GM21390 (cell line): ENCODE measurements around the gene HRCT1.
"Not testable (repeated sequence)": the region's sequence is repeated elsewhere in the genome, so short reads cannot be mapped to it uniquely, and the experiment has no call there.

Experiments
- ATAC-seq: cut with Tn5 transposase; IDR thresholded peaks from one replicate; pipeline ENCODE4 v1.9.1; 2021; ENCODE audit not compliant: unreplicated experiment

The HRCT1 gene

GRCh38 chr9:35917261-35917660 lies 11.3 kb downstream of the HRCT1 start:
- no peak for ATAC-seq

GRCh38 chr9:35918780-35919179 lies 12.8 kb downstream of the HRCT1 start:
- no peak for ATAC-seq

DNA sequence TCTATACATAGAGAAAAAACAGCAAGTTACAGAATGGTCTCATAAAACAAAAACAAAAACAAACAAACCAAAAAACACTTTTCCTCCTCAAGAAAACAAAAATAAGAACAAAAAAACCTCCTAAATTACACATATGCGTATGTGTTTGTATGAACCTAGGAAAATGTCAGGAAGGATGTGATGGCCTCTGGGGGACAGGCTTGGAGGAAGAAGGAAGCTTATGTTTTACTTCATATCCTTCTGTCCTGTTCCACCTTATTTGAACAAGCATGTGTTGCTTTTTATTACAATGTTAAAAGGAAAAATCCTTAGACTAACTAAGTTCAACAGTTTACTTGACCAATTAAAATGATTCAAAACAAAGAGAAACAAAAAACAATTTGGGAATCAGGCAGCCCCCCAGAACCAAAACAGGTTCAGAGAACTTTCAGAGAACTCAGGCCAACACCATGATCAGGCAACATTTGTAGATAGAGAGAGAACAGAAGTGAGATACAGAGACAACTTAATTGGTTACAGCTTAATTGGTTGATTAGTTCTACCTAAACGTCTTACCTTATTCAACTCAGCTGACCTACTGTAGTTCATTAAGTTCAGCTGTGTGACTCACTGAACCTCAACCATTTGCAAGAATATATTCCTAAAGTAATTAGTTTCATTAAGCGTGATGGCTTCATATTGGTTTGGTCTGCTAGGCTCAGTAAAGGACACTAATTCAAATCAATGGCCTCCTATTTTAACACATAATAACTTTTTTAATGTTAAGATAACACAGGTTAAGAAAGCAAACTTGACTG lies 13.4 kb downstream of the HRCT1 start:
- no peak for ATAC-seq

- no peak for ATAC-seq
Observed at GRCh38 chr9:35920051-35920620, 14.1 kb downstream of the HRCT1 start.

GRCh38 chr9:35923598-35923926 lies 17.6 kb downstream of the HRCT1 start:
- ATAC-seq: no peak

DNA sequence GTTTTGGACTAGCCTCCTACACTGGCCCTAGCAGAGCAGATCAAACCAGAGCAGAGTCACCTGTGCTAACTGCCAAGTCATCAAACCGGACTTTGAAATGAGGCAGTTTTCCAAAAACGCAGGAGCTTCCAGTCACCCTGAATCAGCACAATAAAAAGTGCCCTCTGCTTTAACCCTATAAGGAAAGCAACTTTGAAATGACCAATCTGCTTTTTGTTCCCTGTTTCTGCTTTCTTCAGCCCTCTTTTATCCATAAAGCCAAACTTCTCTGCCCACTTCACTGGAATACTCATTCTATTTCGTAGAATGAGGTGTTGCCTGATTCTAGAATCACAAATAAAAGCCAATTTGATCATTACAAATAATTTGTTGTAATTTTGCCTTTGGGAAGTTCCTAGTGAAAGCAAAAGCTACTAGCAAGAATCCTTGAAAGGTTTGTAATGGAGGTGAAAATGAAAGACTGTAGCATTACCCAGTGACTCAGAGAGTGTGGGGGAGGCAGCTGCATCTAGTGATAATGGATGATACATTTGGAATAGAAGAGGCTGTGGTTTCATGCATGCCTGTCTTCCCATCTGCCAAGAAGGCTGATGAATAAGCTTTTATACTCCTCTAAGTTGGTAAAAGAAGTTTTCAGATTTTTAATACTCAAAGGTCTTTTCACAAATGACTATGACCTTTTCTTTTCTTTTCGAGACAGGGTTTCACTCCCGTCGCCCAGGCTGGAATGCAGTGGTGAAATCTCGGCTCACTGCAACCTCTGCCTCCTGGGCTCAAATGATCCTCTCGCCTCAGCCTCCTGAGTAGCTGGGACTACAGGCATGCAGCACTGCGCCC lies 18.1 kb downstream of the HRCT1 start:
- ATAC-seq: no peak

GRCh38 chr9:35928591-35929452 lies 22.8 kb downstream of the HRCT1 start:
- no peak for ATAC-seq

GRCh38 chr9:35929453-35929718 lies 23.4 kb downstream of the HRCT1 start:
- ATAC-seq: no peak

- ATAC-seq: no peak
Observed at GRCh38 chr9:35930521-35930920, 24.5 kb downstream of the HRCT1 start.

GRCh38 chr9:35930989-35931388 lies 25.0 kb downstream of the HRCT1 start:
- ATAC-seq: no peak

DNA sequence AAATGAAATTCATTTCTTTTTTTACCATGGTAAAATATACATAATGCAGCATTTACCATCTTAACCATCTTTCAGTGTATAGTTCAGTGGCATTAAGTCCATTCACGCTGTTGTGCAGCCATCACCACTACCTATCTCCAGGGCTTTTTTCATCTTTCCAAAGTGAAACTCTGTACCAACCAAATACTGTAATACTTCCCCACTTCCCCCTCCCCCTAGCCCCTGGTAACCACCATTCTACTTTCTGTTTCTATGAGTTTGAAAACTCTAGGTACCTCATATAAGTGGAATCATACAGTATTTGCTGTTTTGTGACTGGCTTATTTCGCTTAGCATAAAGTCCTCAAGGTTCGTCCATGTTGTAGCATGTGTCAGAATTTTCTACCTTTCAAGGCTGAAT lies 26.7 kb downstream of the HRCT1 start:
- ATAC-seq: no peak

DNA sequence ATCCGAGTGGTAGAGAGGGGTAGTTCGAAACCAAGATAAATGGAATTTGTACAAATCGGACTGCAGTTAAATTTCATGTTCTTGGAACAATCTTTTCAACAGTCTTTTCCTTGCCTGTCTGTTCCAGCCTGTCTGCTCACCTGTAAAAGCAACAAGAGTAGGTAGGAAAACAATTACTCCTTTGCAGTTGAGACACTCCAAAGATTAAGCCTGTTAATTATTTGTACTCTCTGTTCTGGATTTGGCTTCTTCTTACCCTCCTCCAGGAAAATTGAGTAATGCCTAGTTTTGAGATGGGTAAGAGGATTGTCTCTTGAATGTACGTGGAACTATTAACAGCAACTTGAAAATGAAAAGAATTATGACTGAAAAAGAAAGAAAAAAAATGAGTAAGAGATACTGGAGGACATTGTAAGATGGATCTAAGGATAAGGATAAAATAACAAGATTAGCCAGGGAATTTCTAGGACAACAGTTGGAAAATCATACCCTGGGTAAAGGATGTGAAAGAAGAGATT lies 27.6 kb downstream of the HRCT1 start:
- no peak for ATAC-seq

DNA sequence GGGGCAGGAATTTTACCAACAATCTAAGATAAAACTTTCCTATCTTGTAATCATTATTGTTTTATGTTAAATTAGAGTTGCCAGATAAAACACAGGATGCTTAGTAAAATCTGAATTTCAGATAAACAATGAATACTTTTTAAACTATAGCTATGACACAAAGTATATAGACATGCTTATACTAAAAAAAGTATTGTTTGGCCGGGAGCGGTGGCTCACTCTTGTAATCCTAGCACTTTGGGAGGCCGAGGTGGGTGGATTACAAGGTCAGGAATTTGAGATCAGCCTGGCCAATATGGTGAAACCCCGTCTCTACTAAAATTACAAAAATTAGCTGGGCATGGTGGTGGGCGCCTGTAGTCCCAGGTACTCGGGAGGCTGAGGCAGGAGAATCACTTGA lies 28.1 kb downstream of the HRCT1 start:
- not testable (repeated sequence) for ATAC-seq

DNA sequence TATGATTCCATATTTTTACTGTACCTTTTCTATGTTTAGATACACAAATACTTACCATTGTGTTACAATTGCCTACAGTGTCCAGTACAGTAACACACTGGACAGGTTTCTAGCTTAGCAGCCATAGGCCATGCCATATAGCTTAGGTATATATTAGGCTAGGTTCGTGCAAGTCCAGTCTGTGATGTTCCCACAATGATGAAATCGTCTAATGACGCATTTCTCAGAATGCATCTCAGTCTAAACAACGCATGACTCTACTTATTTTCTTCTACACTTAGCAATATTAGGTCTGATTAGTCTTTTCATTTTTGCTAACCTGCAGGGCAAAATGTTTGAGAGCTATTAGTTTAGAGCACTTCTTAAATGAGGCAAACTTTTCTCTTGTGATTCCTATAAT lies 29.3 kb downstream of the HRCT1 start:
- no peak for ATAC-seq

DNA sequence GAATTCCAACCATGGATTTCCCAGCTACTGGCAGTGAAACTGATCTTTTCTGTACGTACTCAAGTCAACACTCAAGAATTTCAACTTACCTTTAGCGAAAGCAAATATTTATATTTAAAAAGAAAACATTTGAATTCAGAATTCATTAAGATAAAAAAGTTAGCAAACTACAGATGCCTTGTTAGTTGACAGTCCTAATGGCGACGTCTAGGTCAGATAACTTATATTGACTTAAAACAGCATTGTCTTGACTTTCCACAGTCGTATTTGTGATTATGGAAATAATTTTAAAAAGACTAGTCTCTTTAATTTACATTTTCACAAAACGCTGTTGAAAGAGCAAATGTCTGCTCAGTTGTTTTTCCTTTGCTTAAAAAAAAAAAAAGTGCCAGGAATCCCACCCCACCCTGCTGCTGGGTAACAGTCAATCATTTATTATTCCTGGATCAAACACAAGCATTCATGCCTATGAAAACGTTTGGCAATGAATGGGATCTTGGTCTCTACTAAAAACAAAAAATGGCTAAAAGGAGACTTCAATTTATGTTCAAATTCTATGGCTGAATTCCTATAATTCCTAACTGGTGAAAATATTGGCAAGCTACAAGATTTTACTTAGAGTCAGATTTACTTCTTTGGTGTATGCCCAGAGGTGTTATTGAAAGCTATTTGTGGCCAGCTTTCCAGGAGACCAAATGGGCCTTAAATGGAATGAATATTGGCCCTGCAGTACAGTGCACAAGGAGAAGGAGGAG lies 29.9 kb downstream of the HRCT1 start:
- ATAC-seq: no peak

DNA sequence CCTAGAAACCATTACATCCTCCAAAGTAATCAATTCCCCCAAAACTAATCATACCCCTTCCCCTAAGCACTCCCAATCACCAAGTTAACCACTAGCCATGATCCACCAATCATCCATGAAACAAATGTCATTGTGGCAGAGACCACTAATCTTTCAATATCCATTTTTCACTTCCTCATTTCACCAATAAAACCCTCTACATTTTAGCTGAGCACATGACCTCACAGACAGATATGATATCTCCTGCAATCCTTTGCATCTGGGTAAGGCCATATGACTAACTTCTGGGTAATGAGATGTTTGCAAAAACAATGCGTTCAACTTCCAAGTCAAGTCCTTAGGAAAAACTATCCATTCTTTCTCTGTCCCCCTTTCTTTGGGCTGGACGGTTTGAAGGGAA lies 31.2 kb downstream of the HRCT1 start:
- ATAC-seq: no peak

DNA sequence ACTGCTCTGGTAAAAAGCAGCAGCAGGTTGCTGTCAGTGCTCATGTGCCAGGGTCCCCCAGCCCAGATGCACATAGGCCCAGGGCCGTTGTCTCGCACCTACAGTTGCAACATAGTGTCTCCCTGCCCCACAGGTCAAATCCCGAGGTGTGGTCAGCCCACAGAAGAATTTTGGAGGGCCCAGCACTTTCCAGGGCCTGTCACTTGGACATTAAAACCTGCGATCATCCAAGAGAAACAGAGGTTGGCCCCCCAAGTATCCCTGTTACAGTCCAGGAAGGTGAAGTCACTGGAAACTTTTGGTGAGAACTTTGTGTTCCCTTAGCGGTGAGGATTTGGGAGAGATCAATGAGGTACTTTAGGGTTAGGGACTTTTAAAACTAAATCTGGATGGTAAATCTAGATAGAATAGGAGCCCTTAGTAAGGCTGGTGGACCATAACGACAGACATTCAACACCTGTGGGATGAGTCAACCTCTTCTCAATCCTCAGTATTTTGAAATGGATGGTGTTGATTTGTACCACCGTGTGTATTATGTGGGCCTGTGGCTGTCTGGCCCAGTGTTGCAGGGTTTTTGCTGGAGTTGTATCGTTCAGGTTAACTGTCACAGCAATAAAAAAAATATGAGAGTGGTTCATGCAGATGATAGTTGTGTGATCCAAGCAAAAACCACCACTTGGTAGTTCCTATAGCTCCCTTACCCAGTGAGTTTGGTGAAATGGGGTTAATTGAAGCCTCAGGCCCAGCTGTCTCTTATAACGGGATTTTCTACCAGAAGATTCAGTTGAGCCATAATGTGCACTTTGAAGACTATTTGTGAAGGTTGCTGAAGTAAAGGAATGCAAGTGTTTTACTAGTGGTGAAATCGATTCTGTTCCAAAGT lies 32.7 kb downstream of the HRCT1 start:
- no peak for ATAC-seq

DNA sequence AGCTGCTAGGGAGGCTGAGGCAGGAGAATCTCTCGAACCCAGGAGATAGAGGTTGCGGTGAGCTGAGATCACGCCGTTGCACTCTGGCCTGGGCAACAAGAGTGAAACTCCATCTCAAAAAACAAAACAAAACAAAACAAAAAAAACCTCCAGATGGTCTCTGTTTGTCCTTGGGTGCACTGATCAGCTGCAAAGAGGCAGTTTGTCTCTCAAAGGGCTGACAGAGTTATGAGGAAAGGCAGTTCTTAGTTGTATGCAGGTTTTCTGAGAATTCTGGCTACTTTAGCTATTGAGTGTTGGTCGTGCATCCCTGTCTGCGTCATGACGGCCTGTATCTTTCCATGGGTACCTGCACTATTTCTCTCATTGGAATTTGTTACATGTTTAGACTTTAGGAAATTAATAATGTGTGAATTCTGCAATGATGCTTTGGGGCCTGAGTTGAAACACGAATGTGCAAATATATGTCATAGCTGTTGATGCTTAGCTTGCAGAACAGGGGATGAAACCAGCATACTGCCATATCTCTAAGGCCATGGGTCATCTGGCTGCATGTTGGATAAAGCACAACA lies 33.8 kb downstream of the HRCT1 start:
- ATAC-seq: no peak
